HL-60/S4 (cell line): ENCODE measurements around the gene RTN3.
"Not testable (repeated sequence)": the region's sequence is repeated elsewhere in the genome, so short reads cannot be mapped to it uniquely, and the experiment has no call there.

ENCODE experiments used
- in situ Hi-C: fragments of 300-500 bp; cut with MboI; formaldehyde crosslinking; loops from 2 replicates; pipeline ENCODE4 v1.14.3; 2022; ENCODE audit warnings: low sequenced_read_pairs

The RTN3 gene

DNA sequence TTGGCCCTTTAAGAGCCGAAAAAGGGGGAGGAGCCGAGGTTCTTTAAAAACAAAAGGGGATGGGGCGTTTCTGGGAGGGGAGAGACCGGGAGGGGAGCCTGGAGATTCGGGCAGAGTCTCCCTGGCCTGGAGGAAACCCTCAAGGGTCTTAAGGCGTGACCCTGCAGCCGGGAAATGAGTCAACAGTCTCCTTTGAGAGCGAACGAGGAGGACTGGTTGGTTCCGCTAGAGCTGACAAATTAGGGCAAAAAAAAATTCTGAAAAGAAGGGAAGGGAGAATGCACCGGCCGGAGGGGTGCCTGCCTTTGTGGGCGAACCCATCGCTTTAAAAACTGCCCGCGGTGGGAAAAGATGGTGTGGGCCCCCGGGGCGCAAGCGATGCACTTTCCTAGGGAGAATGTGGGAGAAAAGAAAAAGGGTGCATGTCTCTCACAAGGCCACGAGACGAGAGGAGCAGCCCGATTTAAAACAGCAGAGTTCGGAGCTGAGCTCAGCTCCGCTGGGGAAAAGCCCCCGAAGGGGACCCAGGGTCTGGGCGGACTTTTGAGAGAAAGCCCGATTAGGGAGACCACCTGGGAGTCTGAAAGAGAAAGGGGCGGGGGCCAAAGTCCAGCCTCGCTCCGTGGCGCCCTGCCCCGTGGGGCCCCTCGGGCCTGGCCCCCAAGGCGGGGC, 86.4 kb downstream of the RTN3 start:
- in situ Hi-C loops, result no loop called here

DNA sequence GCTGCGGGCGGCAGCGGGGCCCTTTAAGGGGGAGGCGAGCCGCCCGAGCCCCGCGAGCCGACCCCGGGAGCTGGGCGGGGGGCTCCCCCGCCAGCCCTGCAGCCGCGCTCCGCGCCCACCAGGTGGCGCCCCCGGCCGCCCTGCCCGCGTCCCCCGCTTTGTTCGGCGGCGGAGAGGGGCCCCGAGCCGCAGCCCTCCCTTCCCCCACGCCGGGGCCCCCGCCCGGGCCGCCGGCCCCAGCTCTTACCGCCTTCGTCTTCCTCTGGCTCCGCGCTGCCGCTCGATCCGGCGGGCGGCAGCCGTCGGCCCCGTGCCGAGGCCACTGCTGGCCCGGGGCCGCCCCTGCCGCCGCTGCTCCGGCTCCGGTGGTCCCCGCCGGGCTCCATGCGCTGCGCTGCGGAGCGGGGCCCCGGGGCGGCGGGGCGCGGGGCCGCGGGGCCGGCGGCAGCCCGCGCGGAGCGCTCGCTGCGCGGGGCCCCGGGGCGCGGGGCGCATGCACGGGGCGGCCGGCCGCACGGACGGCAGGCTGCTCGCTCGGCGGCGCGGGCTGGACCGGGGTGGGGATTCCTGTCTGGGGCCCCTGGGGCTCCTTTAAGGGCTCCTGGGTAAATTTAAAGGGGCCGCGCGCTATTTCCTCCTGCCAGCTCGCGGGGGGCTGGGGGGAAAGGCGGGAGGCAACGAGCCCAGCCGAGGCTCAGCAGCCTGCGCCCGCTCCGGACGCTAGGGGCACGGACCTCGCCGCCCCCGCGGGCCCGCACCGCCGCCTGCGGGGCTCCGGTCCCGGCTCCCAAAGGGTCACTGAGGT, 87.1 kb downstream of the RTN3 start, which contains the start of gene ZFTA:
ZFTA (minus strand) TSS at position 539 of the 805 bp plus-strand sequence; CDS start at position 386, 153 bp downstream.
- in situ Hi-C loops, result no loop called here

DNA sequence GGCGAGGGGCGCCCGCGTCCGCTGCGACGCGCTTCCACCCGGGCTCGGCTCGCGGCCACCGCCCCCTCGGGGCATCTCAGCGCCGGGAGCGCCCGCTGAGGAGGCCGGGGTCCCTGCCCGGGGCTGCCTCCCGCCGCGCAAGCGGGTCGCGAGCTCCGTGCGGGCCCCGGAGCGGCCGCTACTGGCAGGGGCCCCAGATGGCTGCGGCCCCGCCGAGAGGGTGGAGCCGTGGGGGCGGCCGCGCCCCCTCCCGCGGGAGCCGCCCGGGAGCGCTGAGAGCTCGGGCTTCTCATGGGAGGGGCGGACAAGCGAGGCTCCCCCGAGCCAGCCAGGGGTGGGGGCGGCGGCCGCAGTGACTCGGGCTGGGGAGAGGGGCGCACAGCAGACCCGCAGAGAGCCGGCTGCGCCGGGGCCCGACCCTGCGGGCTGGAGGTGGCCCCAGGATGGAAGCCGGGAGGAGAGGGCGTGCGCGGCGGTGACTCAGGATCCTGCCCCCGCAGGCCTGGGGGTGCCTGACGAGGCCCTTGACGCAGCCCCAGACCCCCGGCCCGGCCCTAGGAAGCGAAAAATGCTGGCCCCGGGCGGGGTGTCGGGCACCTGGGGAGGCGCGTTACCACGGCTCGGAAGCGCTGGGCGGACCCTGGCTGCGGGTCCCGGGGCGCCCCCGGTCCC, 87.9 kb downstream of the RTN3 start:
- in situ Hi-C loops, result no loop called here

GRCh38 chr11:63769714-63770455, 88.6 kb downstream of the RTN3 start:
- in situ Hi-C loops, result no loop called here

DNA sequence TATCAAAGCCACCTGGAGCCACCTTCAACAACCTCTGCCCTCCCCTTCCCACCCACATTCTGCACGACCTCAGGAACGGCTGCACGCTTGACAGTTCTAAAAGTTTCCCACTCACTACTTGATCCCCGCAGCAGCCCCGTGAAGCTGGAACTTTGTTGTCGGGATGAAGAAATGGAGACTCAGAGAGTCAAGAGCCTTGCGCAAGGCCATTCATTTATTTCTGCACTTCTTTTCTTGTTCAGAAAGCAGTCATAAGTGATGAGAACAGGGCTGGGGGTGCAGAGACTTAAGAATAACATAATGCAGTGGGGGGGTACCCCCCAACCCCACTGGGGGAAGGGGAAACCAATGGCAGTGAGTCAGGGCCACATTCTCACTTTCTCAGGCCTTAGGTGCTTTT, 89.5 kb downstream of the RTN3 start:
- in situ Hi-C loops, result no loop called here

GRCh38 chr11:63771741-63772318, 90.5 kb downstream of the RTN3 start:
- in situ Hi-C loops, result not testable (repeated sequence)

DNA sequence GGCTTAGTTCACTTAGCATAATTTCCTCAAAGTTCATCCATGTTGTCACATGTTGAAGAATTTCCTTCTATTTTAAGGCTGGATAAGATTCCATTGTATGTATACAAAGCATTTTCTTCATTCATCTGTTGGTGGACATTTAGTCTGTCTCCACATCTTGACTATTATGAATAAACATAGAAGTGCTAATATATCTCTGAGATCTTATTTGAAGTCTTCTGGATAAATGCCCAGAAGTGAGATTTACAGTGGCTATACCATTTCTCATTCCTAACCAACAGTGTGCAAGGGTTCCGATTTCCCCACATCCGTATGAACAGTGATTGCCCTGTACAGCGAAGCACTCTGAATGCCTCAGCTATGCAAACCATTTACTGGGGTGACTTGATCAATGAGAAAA, 93.9 kb downstream of the RTN3 start:
- in situ Hi-C loops, result no loop called here

DNA sequence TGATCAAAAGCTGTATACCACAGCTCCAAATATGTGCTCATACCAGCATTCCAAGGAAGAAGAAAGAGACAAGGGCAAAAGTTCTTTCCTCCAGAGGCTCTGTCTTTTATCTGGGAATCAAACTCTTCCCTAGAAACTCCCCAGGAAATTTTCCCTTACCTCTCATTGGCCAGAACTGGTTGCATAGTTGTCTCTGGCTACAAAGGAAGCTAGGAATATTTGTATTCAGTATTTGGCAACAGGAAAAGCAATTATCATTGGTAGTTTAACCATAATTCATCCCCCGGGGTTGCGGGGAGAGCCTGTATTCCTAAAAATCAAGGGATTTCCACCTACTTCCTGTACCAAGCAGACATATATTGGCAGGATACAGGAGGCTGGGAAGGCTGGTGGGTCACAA, 97.7 kb downstream of the RTN3 start:
- in situ Hi-C loops, result no loop called here

DNA sequence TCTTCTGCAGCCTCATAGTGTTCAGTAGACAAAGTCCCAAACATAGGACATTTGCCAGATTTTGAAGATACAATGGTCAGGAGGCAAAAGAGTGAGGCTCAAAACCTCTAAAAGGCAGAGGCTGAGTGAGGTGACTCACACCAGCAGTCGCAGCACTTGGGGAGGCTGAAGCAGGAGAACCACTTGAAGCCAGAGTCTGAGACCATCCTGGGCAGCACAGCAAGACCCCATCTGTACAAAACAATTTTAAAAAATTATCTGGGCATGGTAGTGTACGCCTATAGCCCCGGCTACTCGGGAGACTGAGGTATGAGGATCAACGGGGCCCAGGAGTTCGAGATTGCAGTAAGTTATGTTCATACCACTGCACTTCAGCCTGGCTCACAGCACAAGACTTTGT, 101.4 kb downstream of the RTN3 start:
- in situ Hi-C loops, result no loop called here

DNA sequence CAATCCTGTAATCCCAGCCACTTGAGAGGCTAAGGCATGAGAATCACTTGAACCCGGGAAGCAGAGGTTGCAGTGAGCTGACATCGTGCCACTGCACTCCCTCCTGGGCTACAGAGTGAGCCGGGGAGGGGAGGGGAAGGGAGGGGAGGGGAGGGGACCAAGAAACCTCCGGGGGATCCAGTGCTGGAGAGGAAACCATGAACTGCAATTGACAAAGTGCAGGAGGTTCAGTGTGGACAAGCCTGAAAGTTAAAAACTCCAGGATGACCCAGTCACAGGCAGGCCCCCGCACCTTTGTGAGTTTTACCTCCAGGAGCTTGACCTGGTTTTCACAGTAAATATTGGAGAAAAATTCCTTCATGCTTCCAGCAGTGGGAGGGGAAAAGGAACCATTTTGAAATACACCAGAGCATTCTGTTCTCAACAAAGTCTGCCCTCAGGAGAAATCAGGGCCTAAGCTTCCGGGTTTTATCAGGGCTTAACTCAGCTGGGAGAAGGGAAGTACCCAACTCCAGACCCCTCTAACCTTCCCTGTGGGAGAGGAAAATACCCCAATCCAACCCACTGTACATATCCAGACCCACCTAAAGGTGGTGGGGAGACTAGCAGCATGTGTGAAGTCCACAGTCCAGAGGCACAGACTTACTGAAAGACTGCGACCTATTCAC, 102.8 kb downstream of the RTN3 start:
- in situ Hi-C loops, result no loop called here

- in situ Hi-C loops, result no loop called here
These were observed 104.5 kb downstream of the RTN3 start for GRCh38 chr11:63785823-63786222.

- in situ Hi-C loops, result no loop called here
These were observed 110.3 kb downstream of the RTN3 start for GRCh38 chr11:63791495-63792167.

DNA sequence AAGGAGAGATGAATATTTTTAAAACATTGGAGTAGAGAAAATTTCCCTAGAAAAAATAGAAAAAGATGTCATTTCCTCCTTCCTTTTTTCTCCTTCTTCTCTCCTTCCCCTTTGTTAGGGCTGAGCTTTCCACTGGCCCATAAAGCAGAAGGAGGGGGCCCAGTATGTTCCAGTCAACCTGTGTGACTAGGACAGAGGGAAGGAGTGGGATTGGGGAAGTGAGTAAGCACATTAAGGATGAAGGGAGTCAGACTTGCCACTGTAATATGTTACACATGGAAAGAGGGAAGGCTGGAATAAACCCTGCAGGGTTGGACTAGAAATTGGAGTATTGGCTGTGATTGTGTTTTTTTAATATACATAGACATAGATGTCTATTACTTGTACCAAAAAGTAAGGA, 111.9 kb downstream of the RTN3 start:
- in situ Hi-C loops, result no loop called here

- in situ Hi-C loops, result no loop called here
These were observed 113.8 kb downstream of the RTN3 start for GRCh38 chr11:63795066-63795465.

GRCh38 chr11:63800921-63801320, 119.6 kb downstream of the RTN3 start:
- in situ Hi-C loops, result no loop called here

GRCh38 chr11:63802637-63803414, 121.5 kb downstream of the RTN3 start:
- in situ Hi-C loops, result no loop called here

- in situ Hi-C loops, result no loop called here
These were observed 123.0 kb downstream of the RTN3 start for GRCh38 chr11:63804259-63804658.

DNA sequence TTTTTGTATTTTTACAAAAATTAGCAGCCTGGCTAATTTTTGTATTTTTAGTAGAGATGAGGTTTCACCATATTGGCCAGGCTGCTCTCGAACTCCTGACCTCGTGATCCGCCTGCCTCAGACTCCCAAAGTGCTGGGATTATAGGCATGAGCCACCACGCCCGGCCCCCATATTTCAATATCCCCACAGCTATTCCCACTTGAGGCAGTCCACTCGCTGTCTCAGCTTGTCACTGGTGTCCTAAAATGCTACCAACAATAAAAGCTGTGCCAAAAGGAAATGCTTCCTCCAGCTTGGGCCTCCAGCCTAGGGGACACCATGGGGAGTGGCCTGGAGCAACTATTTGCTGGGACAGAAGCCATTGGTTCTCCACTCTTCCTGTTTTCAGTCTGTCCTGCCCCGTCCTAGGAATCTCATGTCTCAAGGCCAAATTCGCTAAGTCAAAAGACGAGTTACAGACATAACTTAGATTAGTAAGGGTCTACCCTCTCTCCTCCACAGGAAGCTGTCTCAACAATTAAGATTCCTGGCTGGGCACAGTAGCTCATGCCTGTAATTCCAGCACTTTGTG, 124.6 kb downstream of the RTN3 start:
- in situ Hi-C loops, result no loop called here
